Mammary epithelial cell (primary cell): Measurements from ENCODE around the gene SORL1-AS1.

ENCODE experiments used
- EZH2 ChIP-seq: IDR thresholded peaks from 2 replicates; pipeline ENCODE4 v1.6.1; 2012; ENCODE audit warnings: low read length, inconsistent platforms, borderline replicate concordance
- TF ChIP-seq, protein P1 (sequence below), 2 donors: IDR thresholded peaks in 1 of 2; conservative IDR thresholded peaks in 1 of 2; 2 replicates each; pipeline ENCODE4 v1.5.1; 2011 to 2012; ENCODE audit warnings: inconsistent platforms in 2 of 2, low read length in 2 of 2, mild to moderate bottlenecking in 2 of 2, control low read depth in 1 of 2, low read depth in 1 of 2; ENCODE audit not compliant: insufficient read depth in 1 of 2; ENCODE audit errors: extremely low read depth in 1 of 2

- TF ChIP-seq, protein P1, sequence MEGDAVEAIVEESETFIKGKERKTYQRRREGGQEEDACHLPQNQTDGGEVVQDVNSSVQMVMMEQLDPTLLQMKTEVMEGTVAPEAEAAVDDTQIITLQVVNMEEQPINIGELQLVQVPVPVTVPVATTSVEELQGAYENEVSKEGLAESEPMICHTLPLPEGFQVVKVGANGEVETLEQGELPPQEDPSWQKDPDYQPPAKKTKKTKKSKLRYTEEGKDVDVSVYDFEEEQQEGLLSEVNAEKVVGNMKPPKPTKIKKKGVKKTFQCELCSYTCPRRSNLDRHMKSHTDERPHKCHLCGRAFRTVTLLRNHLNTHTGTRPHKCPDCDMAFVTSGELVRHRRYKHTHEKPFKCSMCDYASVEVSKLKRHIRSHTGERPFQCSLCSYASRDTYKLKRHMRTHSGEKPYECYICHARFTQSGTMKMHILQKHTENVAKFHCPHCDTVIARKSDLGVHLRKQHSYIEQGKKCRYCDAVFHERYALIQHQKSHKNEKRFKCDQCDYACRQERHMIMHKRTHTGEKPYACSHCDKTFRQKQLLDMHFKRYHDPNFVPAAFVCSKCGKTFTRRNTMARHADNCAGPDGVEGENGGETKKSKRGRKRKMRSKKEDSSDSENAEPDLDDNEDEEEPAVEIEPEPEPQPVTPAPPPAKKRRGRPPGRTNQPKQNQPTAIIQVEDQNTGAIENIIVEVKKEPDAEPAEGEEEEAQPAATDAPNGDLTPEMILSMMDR (conservative IDR thresholded peaks at IDR 0.05 in 1 of 2, IDR thresholded peaks at IDR 0.05 in 1 of 2; ENCODE audit: extremely low read depth in 1 of 2, insufficient read depth in 1 of 2, low read depth in 1 of 2, low read length in 2 of 2), result no peak
- no peak for TF ChIP-seq EZH2
These were observed 17.1 kb upstream of the SORL1-AS1 start for GRCh38 chr11:121469910-121470309.
